HG02852 (cell line): ENCODE measurements around the gene BCLAF3.

Experiments used
- ATAC-seq: cut with Tn5 transposase; IDR thresholded peaks from one replicate; pipeline ENCODE4 v1.9.1; 2021; ENCODE audit warnings: mild to moderate bottlenecking, moderate library complexity; ENCODE audit not compliant: unreplicated experiment

BCLAF3 gene

GRCh38 chrX:19972984-19973383 is 17.9 kb downstream of the BCLAF3 start:
- no peak for ATAC-seq

- ATAC-seq: no peak
Measured at GRCh38 chrX:19968276-19968675, 22.6 kb downstream of the BCLAF3 start.

GRCh38 chrX:19966056-19966455 is 24.8 kb downstream of the BCLAF3 start:
- no peak for ATAC-seq

DNA sequence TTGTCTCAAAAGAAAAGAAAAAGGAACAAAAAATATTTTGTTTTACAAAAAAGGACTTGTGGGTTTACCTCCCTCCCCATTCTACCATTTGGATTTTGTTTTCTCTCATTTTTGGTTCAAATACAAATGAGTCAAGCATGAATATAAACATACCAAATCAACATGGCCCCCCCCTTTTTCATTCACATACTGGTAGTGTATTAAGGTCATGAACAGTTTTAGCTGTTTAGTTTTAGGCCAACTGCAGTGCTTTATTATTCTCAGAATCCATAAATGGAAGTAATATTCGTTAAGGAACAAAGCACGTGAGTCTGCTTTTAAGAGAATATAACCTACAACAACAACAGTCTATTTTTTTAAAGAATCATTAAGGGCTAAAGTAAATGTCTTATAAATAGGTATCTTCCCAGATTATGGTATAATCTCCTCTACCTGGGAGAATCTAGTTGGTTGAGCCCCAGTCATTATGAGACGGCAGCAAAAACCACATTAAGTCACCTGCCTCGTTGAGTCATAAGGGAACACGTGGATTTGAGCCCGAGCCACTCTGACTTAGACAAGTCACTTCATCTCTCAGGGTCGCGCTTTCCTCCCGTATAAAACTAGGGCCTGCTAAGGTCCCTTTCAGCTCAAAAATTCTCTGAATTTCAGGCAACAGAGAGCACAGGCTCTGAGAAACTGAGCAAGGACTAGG is 26.7 kb downstream of the BCLAF3 start:
- ATAC-seq: peak; percentile 82

DNA sequence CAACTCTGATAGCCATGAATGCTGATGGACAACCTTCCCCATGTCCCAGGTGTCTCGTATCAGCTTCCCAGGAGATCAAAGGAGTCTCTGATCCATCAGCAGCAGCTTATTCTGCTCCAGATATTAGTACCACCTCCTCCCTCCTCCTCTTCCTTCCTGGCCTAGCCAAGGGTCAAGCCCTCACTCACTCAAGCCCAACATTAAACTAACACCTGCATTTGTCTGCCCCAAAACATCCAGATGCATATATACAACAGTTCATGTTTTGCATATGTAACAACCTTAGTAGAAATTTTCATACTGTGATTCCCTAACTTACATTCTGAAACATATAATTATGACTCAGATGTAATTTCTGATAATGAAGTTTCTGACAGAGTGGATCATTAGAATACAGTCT is 29.9 kb downstream of the BCLAF3 start:
- no peak for ATAC-seq

GRCh38 chrX:19958552-19959486 is 32.0 kb downstream of the BCLAF3 start:
- no peak for ATAC-seq

DNA sequence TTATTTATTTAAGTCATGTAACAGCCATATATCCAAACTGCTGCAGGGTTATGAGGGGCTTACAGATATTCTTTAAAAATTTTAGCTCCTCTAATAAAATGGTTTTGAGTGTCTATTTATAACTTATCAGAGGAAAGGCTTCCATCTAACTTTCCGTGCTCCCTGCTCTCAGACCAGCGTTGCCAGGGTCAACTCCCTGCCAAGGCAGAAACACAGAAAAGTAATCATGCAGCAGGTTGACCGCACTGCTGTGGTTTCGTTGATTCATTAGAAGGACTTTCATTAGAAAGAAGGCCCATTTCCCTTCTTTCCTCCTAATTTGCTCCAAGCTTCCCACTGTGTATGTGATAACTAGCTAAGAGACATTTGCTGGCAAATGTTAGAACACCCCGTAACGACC is 33.9 kb downstream of the BCLAF3 start:
- ATAC-seq: no peak

- no peak for ATAC-seq
Measured at GRCh38 chrX:19956306-19956705, 34.6 kb downstream of the BCLAF3 start.

- no peak for ATAC-seq
Measured at GRCh38 chrX:19955306-19955705, 35.6 kb downstream of the BCLAF3 start.

- ATAC-seq: no peak
Measured at GRCh38 chrX:19954335-19955096, 36.3 kb downstream of the BCLAF3 start.

GRCh38 chrX:19953145-19953544 is 37.7 kb downstream of the BCLAF3 start:
- no peak for ATAC-seq

GRCh38 chrX:19949340-19949739 is 41.5 kb downstream of the BCLAF3 start:
- ATAC-seq: no peak

GRCh38 chrX:19947612-19948011 is 43.2 kb downstream of the BCLAF3 start:
- no peak for ATAC-seq
